HG02938 (cell line): ENCODE measurements around the gene LSM4.

Source experiments
- ATAC-seq: cut with Tn5 transposase; IDR thresholded peaks from one replicate; pipeline ENCODE4 v1.9.1; 2021; ENCODE audit warnings: mild to moderate bottlenecking, moderate library complexity; ENCODE audit not compliant: unreplicated experiment

Gene LSM4

DNA sequence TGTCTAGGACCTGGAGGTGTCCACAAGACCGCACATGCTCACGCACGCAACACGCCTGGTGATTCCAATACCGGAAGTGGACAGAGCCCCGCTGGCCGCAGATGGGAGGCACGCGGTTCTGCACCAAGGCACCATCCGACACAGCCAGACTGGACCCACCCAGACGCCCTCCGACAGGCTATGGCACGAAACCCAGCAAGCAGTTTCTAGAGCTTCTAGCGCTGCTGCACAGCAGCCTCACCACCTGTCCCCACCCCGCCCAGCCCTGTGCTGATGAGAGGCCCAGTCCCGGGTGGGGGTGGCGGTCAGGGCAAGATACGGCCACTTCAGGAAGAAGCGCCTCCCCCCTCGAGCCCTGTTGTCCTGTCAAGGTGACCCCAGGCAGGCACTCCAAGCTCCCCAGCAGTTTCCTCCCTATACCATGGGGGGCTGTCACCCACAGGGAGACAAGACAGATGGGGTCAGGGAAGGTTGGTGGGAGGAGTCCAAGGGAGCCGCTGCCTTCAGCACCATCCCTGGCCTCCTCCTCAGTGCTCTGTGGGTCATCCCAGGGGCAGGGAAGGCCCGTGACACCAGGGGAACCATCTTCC is 11.3 kb downstream of the LSM4 start:
- no peak for ATAC-seq

DNA sequence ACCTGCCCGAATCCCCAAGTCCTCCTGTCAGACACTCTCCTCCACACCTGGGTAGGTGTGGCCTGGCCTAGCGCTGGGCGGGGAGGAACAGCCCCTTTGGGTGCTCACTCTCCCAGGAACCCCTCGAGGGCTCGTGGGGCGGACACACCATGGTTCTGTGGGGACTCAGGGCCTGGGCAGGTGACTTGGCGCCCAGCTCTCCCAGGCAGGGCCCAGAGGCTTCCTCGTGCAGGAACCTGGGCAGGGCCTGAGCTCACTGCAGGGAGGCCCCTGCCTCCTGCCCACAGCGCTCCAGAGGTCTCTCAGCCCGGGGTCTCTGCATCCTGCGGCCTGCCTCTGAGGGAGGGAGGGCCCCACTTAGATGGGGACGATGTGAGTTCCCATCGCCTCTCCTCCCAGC is 11.9 kb downstream of the LSM4 start:
- no peak for ATAC-seq

DNA sequence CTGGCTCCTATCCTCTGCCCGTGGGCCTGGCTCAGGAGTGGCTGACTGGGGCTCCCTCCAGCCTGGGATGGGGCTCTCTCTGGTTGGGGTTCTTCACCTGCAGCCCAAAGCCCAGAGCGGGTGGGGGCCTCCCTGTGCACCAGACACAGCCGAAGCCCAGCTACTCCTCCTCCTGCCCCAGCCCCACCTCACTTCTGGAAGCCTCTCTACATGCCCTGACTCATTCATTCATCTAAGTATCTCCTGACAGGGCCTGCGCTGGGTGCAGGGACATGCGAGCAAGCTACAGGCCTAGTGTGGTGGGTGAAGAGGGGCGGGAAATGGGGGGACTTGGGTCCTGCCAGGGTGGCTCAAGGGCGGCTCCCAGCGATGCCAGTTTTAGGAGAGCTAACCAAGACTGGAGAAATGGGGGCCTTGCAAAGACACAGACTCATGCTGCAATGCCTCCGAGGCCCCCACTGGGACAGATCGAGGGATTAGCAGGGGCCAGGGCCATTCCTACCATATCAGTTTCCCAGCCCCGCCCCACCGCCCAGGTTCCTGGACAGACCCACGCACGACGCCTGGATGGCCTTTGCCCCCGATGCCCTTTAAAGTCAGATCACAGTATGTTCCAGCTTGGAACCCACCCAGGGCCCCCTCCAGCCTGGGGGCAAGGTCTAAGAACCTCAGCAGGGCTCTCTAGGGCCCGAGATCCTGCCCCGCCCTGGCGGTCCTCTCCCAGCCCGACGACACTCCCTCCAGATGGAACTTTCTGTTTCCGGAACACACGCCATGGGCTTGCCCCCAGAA is 12.6 kb downstream of the LSM4 start:
- ATAC-seq = no peak

DNA sequence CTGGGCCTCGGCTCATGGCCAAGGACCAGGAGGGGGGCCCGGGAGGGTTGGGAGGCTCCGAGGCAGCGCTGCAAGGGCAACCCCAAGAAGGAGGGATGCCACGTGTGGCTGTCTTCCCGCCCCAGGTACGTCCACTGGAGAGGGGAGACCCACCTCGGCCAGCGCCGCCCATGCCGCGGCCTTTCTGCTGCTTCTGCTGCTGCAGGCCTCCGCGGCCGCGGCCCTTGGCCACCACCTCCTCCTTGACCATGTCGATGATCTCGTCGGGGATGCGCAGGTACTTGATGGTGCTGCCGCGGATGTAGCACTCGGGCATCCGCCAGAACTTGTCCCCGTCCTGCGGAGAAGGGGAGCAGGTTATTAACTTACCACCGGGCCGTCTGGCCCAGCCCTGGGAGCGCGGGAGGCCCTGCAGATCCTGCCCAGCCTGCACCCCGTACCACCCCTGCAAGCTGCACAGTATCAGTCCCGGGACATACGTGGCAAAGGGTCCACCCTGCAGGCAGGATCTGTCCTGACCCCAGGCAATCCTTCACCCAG is 13.3 kb downstream of the LSM4 start:
- no peak for ATAC-seq

DNA sequence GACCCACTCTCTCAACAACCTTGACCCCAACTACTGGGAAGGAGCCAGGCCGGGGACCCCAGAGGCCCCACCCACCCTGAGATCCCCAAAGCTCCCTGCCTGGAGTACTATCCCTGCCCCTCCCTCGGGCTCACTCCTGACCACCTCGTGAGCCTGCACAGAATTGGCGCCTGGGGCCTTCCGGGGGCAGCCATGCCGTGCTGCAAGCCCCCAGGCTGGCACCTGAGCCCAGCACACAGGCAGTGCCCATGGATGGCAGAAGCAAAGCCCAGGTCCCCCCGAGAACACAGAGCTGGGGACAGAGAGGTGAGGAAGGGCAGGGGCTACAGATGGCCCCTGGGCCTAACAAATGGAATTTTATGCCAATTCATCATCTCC is 13.9 kb downstream of the LSM4 start:
- no peak for ATAC-seq

DNA sequence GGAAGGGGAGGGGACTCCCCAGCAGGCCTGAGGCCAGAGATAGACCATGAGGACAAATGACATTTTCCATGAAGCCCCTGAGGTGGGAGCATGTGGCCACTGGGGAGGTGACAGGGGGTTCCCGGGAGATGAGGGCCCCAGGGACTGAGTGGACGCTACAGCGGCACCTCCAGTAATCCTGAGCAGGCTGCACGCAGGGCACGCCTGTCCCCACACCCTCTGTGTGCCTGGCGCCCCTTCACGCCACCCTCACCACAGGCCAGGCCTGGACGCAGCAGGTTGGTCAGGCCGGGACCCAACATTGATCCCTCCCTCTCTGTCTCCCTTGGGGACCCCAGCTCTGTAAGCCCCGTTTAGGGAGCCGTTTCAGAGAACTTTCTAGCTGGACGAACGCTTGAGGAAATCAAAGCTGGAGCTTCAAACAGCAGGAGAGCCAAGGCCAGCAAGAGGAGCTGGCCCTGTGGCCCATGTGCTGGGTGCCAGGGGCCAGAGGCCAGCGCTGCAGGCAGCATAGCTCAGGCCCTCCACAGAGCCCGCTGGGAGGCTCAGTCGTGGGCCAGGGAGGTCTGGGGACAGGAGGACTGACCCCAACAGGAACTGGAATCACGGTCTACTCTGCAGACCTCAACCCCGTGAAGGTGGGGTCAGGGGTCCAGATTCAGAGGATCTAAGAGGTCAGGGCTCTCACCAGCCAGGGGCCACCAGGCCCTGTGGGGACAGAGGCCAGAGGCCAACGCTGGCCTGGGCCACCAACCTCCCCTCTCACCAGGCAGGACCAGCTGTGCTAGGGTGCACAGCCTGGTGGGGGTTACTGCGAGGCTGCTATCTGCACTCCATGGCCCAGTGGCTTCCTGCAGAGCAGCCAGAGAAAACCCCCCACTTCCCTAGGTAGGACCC is 14.6 kb downstream of the LSM4 start:
- no peak for ATAC-seq

DNA sequence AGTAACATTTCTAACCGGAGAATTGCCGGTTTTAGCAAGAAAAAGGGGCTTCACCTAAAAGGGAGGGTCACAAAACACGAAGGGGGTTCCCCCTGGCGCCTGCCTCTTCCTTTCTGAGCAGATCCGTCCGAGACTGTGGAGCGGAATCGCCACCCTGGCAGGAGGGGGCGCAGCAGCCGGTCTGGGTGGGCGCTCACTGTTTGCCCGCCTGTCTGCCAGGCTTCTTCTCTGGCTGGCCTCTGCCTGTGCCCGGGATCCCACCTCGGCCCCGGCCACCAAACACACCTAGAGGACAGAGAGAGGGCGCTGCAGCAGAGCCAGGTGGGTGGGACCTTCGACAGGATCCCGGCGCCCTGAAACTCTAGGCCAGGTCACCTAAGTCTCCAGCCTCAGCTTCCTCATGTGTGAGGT is 15.6 kb downstream of the LSM4 start:
- ATAC-seq = no peak

DNA sequence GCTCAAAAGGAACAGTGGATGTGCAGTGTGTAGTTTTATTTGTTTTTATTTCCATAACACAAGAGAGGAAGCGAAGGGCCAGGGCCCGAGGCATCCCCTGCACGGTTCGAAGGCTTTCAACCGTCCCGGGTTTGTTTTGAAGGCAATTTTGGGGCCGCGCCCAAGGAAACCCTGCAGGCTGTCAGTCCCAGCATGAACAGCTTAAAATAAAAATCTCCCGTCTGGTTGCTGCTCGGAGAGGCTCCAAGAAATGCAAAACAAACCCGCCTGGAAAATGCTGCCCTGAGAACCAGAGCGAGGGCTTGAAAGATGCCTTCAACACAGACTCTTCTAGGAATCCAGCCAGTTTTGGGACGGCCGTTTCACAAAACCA is 16.0 kb downstream of the LSM4 start:
- no peak for ATAC-seq

DNA sequence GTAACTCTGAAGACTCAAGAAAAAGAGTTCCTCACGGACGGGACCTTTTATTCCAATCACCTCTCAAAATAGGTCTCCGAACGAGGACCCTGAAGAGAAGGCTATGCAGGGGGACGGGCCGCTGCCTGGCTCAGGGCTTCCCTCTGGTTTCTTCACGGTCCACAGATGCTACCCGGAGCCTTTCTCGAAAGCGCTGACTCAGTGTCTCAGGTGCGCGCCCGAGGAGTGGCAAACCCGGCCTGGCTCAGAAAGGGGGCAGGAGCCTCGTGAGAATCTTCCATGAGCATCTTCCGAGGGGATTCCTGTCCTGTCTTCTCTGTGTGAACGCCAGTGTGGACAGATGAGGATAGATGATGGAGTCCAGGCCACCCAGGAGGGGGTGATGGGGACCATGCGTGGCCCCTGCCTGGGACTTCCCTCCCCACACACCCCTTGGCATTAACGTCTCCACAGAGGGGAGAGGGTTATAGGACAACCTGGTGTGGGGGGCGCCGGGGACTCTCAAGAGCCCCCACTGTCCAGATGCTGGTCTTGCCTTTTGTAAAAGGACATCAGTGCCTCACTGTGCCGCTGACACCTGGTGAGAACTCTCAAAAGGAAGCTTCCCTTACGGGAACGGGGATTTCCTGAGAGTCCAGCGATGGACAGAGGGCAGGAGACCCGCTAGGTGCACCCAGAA is 16.5 kb downstream of the LSM4 start:
- ATAC-seq = no peak

DNA sequence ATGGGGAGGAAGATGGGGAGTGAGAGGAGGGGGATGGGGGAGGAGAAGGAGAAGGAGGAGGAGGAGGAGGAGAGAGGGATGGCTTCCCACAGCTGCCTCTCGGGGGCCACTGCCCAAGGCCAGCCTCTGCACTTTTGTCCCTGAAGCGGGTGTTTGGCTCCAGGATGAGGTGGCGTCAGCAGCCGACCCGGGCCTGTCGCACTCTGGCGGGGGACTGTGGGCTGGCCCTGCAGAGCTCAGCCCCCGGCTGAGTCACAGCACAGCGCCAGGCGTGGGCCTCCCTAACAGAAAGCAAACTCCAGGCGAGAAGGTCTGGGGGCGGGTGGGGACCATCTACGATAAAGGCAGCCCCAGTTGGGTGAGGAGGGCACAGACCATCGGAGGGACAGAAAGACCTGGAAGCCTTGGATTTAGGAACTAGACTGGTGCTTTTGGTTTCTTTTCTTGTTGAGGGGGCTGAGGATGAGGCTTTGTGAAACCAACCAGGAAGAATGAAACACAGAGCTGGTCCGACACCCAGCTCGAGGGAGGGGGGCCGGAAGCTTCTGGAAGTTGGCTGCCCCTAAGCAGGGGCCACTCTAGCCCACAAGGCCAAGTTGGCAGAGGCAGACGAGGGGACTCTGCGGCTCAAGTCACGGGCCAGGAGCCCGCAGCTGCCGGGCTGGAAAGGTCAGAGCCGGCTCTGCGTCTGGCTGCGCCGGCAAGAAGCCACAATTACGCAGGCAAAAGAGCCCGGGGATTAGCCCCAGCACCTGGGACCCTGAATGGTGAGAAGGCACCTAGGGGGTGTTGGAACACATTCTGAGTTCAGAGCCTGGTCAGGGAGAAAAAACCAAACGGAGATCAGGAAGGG is 18.2 kb downstream of the LSM4 start:
- ATAC-seq = no peak

DNA sequence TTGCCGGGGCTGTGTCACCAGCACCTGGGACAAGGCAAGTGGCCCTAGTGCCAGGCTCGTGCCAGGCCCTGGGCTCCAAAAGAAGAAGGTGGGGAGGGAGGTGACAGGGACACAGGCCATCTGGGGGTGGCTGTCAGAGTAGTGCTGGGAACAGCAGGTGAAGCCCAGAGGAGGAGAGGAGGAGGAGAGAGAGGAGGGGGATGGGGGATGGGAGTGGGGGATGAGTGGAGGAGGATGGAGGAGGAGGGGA is 18.7 kb downstream of the LSM4 start:
- ATAC-seq = no peak

DNA sequence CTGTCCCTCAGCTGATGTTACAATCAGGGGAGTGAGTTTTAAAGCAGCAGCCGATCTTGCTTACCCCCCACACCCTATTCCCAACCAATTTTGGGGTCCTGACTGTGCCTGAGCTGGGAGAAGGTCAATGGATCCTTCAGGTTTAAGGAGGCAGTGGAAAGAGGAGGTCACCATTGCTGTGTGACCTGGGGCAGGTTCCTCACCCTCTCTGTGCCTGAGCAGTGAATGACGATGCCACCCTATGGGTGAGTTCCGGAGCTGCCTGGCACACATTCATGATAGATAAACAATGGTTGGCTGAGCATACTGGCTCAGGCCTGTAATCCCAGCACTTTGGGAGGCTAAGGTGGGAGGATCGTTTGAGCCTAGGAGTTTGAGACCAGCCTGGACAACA is 21.2 kb downstream of the LSM4 start:
- ATAC-seq = no peak

DNA sequence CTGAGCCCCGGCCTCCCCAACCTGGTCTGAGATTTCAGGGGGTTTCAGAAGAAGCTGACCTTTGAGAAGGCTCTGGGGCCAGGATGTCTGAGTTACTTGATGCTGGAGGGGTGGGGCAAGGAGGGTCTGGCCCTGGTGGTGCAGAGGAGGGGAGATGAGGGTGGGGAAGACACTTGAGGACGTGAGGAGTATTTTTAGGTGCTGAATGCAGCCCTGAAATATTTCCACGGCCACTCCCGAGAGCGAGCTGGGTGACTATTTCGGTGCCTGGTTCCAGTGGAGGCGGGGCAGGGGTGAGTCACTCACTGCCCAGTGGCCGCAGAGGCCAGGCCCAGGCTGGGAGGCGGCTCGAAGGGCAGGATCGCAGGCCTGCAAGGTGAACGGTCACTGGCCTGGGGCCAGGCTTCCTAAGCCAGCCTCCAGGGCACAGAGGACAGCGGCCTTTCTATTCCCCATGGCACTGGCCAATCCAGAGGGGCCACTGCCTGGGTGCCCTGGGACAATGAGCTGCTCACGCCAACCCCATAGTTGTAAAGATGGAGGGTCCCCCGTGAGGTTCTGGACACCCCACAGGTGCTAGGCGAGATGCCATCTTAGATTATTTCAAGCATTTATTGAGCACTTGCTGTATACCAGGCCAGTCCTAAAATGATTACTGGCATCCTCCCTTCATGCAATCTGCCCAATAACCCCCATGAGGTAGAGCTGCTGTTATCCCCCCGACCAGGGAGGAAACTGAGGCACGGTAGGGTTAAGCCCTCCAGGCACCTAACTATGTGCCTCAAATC is 21.8 kb downstream of the LSM4 start:
- no peak for ATAC-seq

DNA sequence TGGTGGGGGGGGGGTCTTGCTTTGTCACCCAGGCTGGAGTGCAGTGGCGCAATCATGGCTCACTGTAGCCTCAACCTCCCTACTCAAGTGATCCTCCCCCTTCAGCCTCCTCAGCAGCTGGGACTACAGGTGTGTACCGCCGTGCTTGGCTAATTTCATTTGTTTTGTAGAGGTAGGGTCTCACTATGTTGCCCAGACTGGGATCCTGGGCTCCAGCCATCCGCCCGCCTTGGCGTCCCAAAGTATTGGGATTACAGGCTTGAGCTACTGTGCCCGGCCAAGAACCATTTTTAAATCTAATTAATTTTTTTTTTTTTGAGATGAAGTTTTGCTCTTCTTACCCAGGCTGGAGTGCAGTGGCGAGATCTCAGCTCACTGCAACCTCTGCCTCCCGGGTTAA is 23.2 kb downstream of the LSM4 start:
- ATAC-seq = no peak

DNA sequence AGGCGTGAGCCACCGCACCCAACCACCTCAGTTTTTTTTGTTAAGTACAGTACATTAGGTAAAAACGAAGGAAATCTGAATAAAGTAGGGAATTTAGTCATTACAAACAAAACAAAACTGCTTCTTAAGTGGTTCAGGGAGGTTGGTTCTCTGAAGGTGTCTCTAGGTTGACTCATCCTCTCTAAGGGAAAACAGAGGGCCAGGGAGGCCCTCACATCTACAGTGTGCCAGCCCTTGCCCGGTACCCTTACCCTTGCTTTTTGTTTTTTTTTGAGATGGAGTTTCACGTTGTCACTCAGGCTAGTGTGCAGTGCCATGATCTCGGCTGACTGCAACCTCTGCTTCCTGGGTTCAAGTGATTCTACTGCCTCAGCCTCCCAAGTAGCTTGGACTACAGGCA is 24.3 kb downstream of the LSM4 start:
- no peak for ATAC-seq

DNA sequence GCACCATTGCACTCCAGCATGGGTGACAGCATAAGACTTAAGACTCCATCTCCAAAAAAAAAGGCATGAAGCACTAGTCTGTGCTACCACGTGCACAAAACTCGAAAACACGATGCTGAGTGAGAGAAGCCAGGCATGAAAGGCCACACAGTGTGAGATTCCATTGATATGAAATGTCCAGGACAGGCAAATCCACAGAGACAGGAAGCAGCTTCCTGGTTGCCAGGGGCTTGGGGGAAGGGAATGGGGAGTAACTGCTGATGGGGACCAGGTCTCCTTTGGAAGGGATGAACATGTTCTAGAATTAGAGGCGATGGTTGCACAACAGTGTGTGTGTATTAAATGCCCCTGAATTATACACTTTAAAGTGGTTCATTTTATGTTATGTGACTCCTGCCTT is 25.6 kb downstream of the LSM4 start:
- ATAC-seq = no peak

DNA sequence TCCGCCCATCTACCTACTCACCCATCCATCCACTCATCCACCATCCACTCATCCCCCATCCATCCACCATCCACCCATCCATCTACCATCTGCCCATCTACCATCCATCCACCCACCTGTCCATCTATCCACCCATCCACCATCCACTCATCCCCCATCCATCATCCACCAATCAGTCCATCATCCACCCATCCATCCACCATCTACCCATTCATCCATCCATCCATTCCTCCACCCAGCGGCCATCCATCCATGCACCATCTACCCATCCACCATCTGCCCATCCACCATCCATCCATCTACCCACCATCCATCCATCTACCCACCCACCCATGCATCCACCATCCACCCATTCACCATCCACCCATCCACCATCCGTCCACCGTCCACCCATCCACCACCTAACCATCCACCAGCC is 27.8 kb downstream of the LSM4 start:
- no peak for ATAC-seq

DNA sequence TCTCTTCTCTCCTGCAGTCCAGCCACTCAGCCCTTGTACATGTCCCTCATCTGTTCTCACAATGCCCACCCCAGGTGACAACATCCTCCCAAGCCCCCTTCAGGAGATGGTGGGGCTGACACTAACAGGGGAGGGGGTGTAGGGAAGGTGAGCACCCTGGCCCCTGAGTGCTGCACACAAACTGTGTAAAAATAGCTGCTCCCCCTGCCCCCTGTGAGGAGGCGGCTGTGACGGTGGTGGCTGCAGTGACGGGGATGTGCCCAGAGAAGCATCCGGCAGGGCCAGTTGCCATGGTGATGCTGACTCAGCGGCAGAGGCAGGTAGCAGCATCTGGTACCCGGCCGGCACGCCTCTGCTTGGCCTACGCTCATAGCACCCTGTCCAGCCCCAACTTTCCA is 28.4 kb downstream of the LSM4 start:
- no peak for ATAC-seq

DNA sequence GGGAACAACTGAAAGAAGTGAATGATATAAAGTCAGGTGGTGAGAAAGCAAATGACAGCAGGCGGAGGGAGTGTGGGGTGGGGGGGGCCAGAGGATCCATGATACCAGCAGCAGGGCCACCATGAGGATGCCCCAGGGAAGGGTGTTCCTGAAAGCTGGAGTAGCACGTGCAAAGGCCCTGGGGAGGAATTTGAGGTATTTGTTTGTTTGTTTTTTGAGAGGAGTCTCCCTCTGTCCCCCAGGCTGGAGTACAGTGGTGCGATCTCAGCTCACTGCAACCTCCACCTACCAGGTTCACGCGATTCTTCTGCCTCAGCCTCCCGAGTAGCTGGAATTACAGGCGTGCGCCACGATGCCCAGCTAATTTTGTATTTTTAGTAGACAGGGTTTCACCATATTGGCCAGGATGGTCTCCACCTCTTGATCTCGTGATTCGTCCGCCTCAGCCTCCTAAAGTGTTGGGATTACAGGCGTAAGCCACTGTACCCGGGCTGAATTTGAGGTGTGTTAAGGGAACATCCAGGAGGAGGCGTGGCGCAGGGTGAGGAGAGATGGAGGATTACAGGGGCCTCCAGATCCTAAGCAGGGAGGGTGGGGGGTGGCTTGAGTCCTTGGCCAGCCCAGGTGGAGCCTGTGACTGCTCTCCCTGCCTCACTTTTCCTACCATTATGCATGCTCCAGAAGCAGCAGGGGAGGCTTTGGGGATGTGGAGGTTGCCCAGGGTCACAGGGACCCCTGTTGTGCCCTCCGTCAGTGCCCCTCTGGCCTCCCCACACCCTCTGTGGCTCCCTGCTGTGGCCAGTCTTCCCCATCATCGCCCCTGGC is 29.0 kb downstream of the LSM4 start:
- no peak for ATAC-seq
